GM12801 (cell line): ENCODE measurements around the gene BRSK1.

Source experiments
- CTCF ChIP-seq: IDR thresholded peaks from one replicate; pipeline ENCODE4 v1.5.1; 2011; ENCODE audit warnings: control low read depth; ENCODE audit not compliant: insufficient read length; ENCODE audit errors: extremely low read depth

BRSK1 gene

GRCh38 chr19:55250262-55251036, 33.3 kb upstream of the BRSK1 start:
- no peak for TF ChIP-seq CTCF

- TF ChIP-seq CTCF: no peak
Observed at GRCh38 chr19:55251341-55252081, 32.3 kb upstream of the BRSK1 start.

- TF ChIP-seq CTCF: no peak
Observed at GRCh38 chr19:55252760-55253663, 30.8 kb upstream of the BRSK1 start.

- no peak for TF ChIP-seq CTCF
Observed at GRCh38 chr19:55253842-55254624, 29.8 kb upstream of the BRSK1 start.

GRCh38 chr19:55254625-55254977, 29.2 kb upstream of the BRSK1 start:
- TF ChIP-seq CTCF: no peak

- TF ChIP-seq CTCF: no peak
Observed at GRCh38 chr19:55255618-55256423, 28.0 kb upstream of the BRSK1 start.
